ENCODE results near the gene PLA2G2C. TPM values are rescaled to one million over a fixed set of nuclear protein-coding genes. Genes with fewer than 3 reads are reported as not detected.
"Not testable (repeated sequence)": the region's sequence is repeated elsewhere in the genome, so short reads cannot be mapped to it uniquely, and the experiment has no call there.

Gene PLA2G2C, protein sequence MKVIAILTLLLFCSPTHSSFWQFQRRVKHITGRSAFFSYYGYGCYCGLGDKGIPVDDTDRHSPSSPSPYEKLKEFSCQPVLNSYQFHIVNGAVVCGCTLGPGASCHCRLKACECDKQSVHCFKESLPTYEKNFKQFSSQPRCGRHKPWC
- not detected for total RNA-seq
- not detected for polyA plus RNA-seq

- Mint-ChIP-seq H3K4me3 (peak within 1 kb of the TSS; percentile 83 to 92 (median 88)), H3K9me3 (no peaks in the 10 kb centered on the region), H3K4me1 (peaks cover 35 to 59% (median 45%) of the 10 kb centered on the region in 4 donors), H3K27ac (peak within 1 kb of the TSS; percentile 77 to 92 (median 89)), H3K36me3 (no peaks in the 10 kb centered on the region), H3K27me3 (peaks cover 0 to 3% of the 10 kb centered on the region in 2 donors)
- POLR2A ChIA-PET (ENCODE audit: partially characterized antibody): interaction anchor here (0.8 kb wide), 1 partner anchor 137 kb away, joined by 3 read pairs; no protein-coding TSS in a partner anchor
- CTCF ChIA-PET (ENCODE audit: partially characterized antibody): interaction anchor here (3.0 kb wide), 1 partner anchor 10 kb away, joined by 13 read pairs; no protein-coding TSS in a partner anchor
- H3K9me3 ChIP-seq (ENCODE audit: control insufficient read depth in 1 of 2, low read length in 2 of 2): no peaks in the 10 kb centered on the region
- peak within 1 kb of the TSS; percentile 49 to 56 for H3K4me3 ChIP-seq (ENCODE audit: low read length in 2 of 2)
- peaks cover 47% of the 10 kb centered on the region for H3K4me1 ChIP-seq (ENCODE audit: insufficient read depth, low read length)
- peak within 1 kb of the TSS; percentile 35 for H3K27ac ChIP-seq (ENCODE audit: low read depth, low read length)
- no peaks in the 10 kb centered on the region for H3K27me3 ChIP-seq (ENCODE audit: insufficient read depth, low read length)
- peak; percentile 29 to 65 (median 36) for DNase-seq
- no peaks in the 10 kb centered on the region for H3K36me3 ChIP-seq (ENCODE audit: insufficient read depth, low read length)
- intact Hi-C loops (cut with micrococcal nuclease): no loop called here
Measured at GRCh38 chr1:20185834-20186782, at the start of gene PLA2G2C, which contains the start of gene UBXN10. Gene PLA2G2C, minus strand, starts transcription at chr1:20186518. Its CDS starts 9,155 bp downstream, at chr1:20177363. Gene UBXN10, plus strand, starts transcription at chr1:20186096. Its CDS starts 4,466 bp downstream, at chr1:20190562.

DNA sequence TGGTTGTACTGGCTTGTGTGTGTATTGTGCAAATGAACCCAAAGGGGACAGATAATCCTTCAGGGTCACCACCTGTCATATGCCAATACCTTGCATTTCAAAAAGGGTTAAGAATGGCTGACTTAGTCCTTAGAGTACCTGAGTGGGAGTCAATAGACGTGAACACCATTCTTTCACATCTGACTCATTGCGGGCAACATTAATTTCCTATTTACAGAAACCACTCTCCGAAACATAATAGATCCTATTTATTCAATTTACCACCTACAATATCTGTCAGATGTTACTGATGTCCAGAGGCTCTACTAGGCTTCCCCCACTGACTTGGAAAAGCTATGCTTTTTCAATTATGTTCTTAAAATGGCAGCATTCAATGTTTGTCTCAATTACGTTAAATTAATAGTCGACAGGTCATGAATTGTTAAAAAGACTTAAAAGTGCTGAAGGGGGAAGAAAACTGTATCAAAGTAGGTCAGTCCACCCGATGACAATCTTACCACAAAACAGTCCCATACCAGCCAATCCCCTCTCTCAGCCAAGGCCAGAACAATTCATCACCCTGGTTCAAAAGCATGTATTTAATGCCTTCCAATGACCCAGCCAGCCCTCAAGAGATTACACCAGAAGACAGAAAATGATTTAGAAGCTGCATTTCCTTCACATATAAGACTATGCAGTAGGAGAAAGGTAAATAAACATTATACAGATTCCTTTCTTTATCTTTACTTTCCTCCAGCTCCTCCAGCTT is 48.6 kb upstream of the PLA2G2C start:
- intact Hi-C loops (cut with micrococcal nuclease): no loop called here
- H3K27me3 Mint-ChIP-seq: peaks cover 19 to 35% of the 10 kb centered on the region in 2 donors
- CTCF ChIA-PET (ENCODE audit: partially characterized antibody): interaction anchor here (1.0 to 2.0 kb wide), 4 partner anchors 13 to 260 kb away, joined by 3 to 7 read pairs (median 4); no protein-coding TSS in a partner anchor

GRCh38 chr1:20233866-20234265 is 47.5 kb upstream of the PLA2G2C start:
- H3K4me3 Mint-ChIP-seq: no peak overlapping the region
- no peak for DNase-seq
- peaks cover 17 to 36% of the 10 kb centered on the region in 2 donors for H3K27me3 Mint-ChIP-seq
- ChIA-PET POLR2A (ENCODE audit: partially characterized antibody) (no interaction called here), CTCF (ENCODE audit: partially characterized antibody) (interaction anchor here (0.8 to 2.0 kb wide), 7 partner anchors 8 to 261 kb away, joined by 3 to 7 read pairs (median 3); no protein-coding TSS in a partner anchor)
- intact Hi-C loops (cut with micrococcal nuclease): loop anchor here (1.0 kb wide), 1 partner anchor 259 kb away; no protein-coding TSS in a partner anchor
- Histone ChIP-seq H3K9me3 (ENCODE audit: control insufficient read depth in 1 of 2, low read length in 2 of 2) (no peaks in the 10 kb centered on the region), H3K4me1 (ENCODE audit: insufficient read depth, low read length) (no peaks in the 10 kb centered on the region), H3K27ac (ENCODE audit: low read depth, low read length) (no peak overlapping the region), H3K4me3 (ENCODE audit: low read length in 2 of 2) (no peak overlapping the region), H3K36me3 (ENCODE audit: insufficient read depth, low read length) (no peaks in the 10 kb centered on the region), H3K27me3 (ENCODE audit: insufficient read depth, low read length) (no peaks in the 10 kb centered on the region)
- no peak overlapping the region for H3K27ac Mint-ChIP-seq
- H3K36me3 Mint-ChIP-seq: no peaks in the 10 kb centered on the region
- no peaks in the 10 kb centered on the region for H3K4me1 Mint-ChIP-seq
- H3K9me3 Mint-ChIP-seq: peaks cover 0 to 2% (median 0%) of the 10 kb centered on the region in 8 donors

More for the DNA sequence above, 48.6 kb upstream of the PLA2G2C start:
- Mint-ChIP-seq H3K27ac (no peak overlapping the region), H3K4me3 (no peak overlapping the region), H3K9me3 (peaks cover 0 to 2% (median 0%) of the 10 kb centered on the region in 8 donors), H3K4me1 (no peaks in the 10 kb centered on the region), H3K36me3 (no peaks in the 10 kb centered on the region)
- Histone ChIP-seq H3K27ac (ENCODE audit: low read depth, low read length) (no peak overlapping the region), H3K9me3 (ENCODE audit: control insufficient read depth in 1 of 2, low read length in 2 of 2) (no peaks in the 10 kb centered on the region), H3K36me3 (ENCODE audit: insufficient read depth, low read length) (no peaks in the 10 kb centered on the region), H3K4me1 (ENCODE audit: insufficient read depth, low read length) (no peaks in the 10 kb centered on the region), H3K27me3 (ENCODE audit: insufficient read depth, low read length) (no peaks in the 10 kb centered on the region), H3K4me3 (ENCODE audit: low read length in 2 of 2) (no peak overlapping the region)
- POLR2A ChIA-PET (ENCODE audit: partially characterized antibody): no interaction called here
- DNase-seq: no peak

DNA sequence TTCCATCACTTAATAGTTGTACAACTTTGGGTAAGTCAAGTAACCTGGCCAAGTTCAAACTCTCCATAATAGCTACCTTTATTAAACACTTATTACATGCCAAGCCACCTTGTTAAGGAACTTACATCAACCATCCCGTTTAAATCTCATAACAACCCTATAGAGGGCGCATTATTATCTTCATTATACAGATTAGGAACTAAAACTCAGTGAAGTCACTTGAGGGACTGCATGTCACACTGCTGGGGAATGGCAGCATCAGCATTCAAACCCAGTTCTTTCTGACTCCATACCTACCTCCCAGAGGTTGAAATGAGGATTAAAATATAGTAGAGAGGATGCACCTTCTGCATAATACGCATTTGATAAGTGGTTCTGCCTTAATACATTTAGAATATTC is 47.1 kb upstream of the PLA2G2C start:
- Histone ChIP-seq H3K36me3 (ENCODE audit: insufficient read depth, low read length) (no peaks in the 10 kb centered on the region), H3K27ac (ENCODE audit: low read depth, low read length) (no peak overlapping the region), H3K4me3 (ENCODE audit: low read length in 2 of 2) (no peak overlapping the region), H3K9me3 (ENCODE audit: control insufficient read depth in 1 of 2, low read length in 2 of 2) (no peaks in the 10 kb centered on the region), H3K4me1 (ENCODE audit: insufficient read depth, low read length) (no peaks in the 10 kb centered on the region), H3K27me3 (ENCODE audit: insufficient read depth, low read length) (no peaks in the 10 kb centered on the region)
- peaks cover 0 to 2% (median 0%) of the 10 kb centered on the region in 8 donors for H3K9me3 Mint-ChIP-seq
- ChIA-PET POLR2A (ENCODE audit: partially characterized antibody) (no interaction called here), CTCF (ENCODE audit: partially characterized antibody) (interaction anchor here (0.8 to 2.0 kb wide), 6 partner anchors 9 to 261 kb away, joined by 3 to 7 read pairs (median 3); no protein-coding TSS in a partner anchor)
- no peaks in the 10 kb centered on the region for H3K4me1 Mint-ChIP-seq
- DNase-seq: peak in 3 of 5 donors; percentile 14 to 22 (median 19)
- H3K27ac Mint-ChIP-seq: no peak overlapping the region
- intact Hi-C loops (cut with micrococcal nuclease): loop anchor here (1.0 kb wide), 1 partner anchor 260 kb away; no protein-coding TSS in a partner anchor
- no peak overlapping the region for H3K4me3 Mint-ChIP-seq
- H3K27me3 Mint-ChIP-seq: peaks cover 19 to 38% of the 10 kb centered on the region in 2 donors
- H3K36me3 Mint-ChIP-seq: no peaks in the 10 kb centered on the region

DNA sequence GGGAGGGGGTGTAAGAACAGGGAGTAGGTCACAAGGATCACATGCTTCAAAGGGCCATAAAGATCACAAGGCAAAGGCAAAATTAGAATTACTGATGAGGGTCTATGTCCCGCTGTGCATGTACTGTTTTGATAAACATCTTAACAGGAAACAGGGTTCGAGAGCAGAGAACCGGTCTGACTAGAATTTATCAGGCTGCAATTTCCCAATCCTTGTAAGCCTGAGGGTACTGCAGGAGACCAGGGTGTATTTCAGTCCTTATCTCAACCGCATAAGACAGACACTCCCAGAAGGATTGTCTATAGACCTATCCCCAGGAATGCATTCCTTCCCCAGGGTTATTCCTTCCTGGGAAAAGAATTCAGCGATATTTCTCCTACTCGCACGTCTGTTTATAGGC is 46.2 kb upstream of the PLA2G2C start:
- H3K9me3 Mint-ChIP-seq; intact Hi-C loops (cut with micrococcal nuclease); H3K27ac ChIP-seq (ENCODE audit: low read depth, low read length); DNase-seq; H3K4me3 ChIP-seq (ENCODE audit: low read length in 2 of 2); H3K27me3 ChIP-seq (ENCODE audit: insufficient read depth, low read length); H3K4me1 ChIP-seq (ENCODE audit: insufficient read depth, low read length); POLR2A ChIA-PET (ENCODE audit: partially characterized antibody); H3K4me3 Mint-ChIP-seq; H3K9me3 ChIP-seq (ENCODE audit: control insufficient read depth in 1 of 2, low read length in 2 of 2); H3K4me1 Mint-ChIP-seq; H3K36me3 Mint-ChIP-seq; H3K27ac Mint-ChIP-seq; H3K36me3 ChIP-seq (ENCODE audit: insufficient read depth, low read length): not testable (repeated sequence)
- peaks cover 26 to 44% of the 10 kb centered on the region in 2 donors for H3K27me3 Mint-ChIP-seq
- CTCF ChIA-PET (ENCODE audit: partially characterized antibody): interaction anchor here (1.1 kb wide), 1 partner anchor 15 kb away, joined by 3 read pairs; no protein-coding TSS in a partner anchor

DNA sequence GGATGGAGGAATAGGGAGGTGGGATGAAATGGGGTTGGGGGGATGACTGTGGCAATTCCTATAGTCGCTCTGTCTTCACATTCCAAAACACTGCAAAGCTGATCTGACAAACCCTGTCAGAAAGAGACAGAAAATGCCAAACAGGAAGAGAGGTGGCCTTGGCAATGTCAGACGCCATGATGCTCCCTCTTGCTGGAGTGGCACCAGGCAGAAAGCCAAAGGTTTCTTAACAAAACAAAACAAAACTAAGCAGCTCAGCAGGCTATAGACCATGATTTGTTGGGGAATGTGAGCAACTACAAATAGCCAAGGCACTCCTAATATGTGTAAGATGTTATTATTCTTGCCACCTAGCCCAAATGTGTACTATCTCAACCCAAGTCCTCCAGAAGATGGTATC is 42.9 kb upstream of the PLA2G2C start:
- no peak overlapping the region for H3K27ac Mint-ChIP-seq
- no peaks in the 10 kb centered on the region for H3K27me3 ChIP-seq (ENCODE audit: insufficient read depth, low read length)
- intact Hi-C loops (cut with micrococcal nuclease): no loop called here
- no peak overlapping the region for H3K4me3 Mint-ChIP-seq
- no peaks in the 10 kb centered on the region for H3K4me1 ChIP-seq (ENCODE audit: insufficient read depth, low read length)
- no peak for DNase-seq
- no peak overlapping the region for H3K27ac ChIP-seq (ENCODE audit: low read depth, low read length)
- no peak overlapping the region for H3K4me3 ChIP-seq (ENCODE audit: low read length in 2 of 2)
- peaks cover 30 to 45% of the 10 kb centered on the region in 2 donors for H3K27me3 Mint-ChIP-seq
- H3K36me3 Mint-ChIP-seq: no peaks in the 10 kb centered on the region
- H3K9me3 ChIP-seq (ENCODE audit: control insufficient read depth in 1 of 2, low read length in 2 of 2): no peaks in the 10 kb centered on the region
- CTCF ChIA-PET (ENCODE audit: partially characterized antibody): interaction anchor here (1.8 kb wide), 1 partner anchor 16 kb away, joined by 7 read pairs; no protein-coding TSS in a partner anchor
- H3K4me1 Mint-ChIP-seq: no peaks in the 10 kb centered on the region
- peaks cover 0 to 2% (median 0%) of the 10 kb centered on the region in 8 donors for H3K9me3 Mint-ChIP-seq
- H3K36me3 ChIP-seq (ENCODE audit: insufficient read depth, low read length): no peaks in the 10 kb centered on the region
- POLR2A ChIA-PET (ENCODE audit: partially characterized antibody): no interaction called here

All from CD4-positive, alpha-beta memory T cell (primary cell).